GM15510 (cell line): ENCODE data around the gene GPR37.

Experiments used
- POLR2A ChIP-seq: IDR thresholded peaks from 3 replicates; pipeline ENCODE4 v1.6.1; 2011; ENCODE audit warnings: borderline replicate concordance; ENCODE audit not compliant: insufficient read length; ENCODE audit errors: extremely low read depth

Gene GPR37

GRCh38 chr7:124783271-124783670, 17.7 kb upstream of the GPR37 start:
- TF ChIP-seq POLR2A, result no peak

GRCh38 chr7:124781907-124782734, 16.5 kb upstream of the GPR37 start:
- no peak for TF ChIP-seq POLR2A

DNA sequence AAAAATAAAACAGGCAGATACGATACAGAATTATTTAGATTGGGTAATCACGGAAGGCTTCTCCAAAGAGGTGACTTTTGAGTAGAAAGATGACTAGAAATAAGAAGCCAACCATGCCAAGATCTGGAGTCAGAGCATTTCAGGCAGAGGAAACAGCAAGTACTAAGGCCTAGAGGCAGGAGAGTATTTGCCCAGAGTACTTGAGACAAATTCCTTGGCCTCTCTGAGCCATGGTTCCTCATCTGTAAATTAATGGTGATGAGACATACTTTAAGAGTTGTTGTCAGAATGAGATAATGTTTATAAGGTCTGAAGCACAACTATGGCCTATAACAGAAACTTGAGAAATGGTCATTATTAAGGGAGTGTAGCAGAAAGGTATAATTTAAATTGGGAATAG, 15.8 kb upstream of the GPR37 start:
- no peak for TF ChIP-seq POLR2A

- no peak for TF ChIP-seq POLR2A
Measured at GRCh38 chr7:124780608-124781007, 15.0 kb upstream of the GPR37 start.

DNA sequence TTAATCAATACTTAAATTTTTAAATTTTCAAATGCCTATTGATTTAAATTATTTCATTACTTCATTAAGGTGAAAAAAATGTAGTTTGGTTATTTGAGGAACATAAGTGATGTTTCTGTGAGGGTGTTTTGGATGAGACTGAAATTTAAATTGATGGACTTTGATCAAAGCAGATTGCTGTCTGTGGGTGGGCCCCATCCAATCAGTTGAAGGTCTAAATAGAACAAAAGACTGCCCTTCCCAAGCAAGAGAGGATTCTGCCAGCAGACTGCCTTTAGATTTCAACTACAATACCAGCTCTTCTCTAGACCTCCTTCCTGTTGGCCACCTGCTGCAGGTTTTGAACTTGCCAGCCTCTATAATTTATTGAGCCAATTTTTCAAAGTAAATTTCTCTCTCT, 14.5 kb upstream of the GPR37 start:
- TF ChIP-seq POLR2A, result no peak

GRCh38 chr7:124779620-124780019, 14.0 kb upstream of the GPR37 start:
- no peak for TF ChIP-seq POLR2A

DNA sequence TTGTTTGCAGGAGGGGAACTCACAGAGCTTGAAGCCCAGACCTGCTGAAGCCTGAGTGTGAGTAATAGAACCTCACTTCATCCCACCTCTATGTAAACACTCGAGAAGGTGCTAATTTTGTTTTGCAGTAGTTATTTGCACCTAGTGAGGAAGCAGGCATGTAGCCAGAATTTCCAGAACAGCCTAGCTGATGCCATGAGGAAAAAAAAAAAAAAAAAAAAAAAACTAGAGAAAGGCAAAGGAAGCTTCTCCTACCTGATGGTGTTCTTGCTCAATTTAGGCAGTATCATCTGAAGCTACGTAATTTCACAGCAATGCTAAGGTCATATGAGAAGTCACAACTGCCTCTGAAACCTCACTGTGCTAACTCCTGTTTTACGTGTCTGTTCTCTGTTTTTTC, 13.6 kb upstream of the GPR37 start:
- TF ChIP-seq POLR2A, result no peak

- TF ChIP-seq POLR2A, result no peak
Measured at GRCh38 chr7:124777268-124777667, 11.7 kb upstream of the GPR37 start.

GRCh38 chr7:124776153-124776552, 10.6 kb upstream of the GPR37 start:
- TF ChIP-seq POLR2A, result no peak

DNA sequence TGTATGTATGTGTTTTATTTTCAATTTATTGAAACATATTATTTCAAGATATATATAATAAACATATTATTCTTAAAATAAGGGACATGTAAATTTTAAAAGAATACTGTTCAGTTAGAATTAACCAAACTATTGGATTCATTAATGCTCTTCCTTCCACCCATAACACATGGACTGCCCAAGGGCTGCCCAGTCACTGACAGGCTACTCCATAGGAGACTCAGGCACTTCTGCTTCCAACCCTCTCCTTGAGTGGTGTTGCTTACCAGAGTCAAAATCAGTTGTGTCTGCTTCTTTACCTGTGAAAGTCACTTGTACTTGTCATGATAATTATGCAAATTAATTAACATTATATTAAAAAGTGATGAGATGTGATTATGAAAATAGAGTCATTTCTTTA, 9.8 kb upstream of the GPR37 start:
- no peak for TF ChIP-seq POLR2A

DNA sequence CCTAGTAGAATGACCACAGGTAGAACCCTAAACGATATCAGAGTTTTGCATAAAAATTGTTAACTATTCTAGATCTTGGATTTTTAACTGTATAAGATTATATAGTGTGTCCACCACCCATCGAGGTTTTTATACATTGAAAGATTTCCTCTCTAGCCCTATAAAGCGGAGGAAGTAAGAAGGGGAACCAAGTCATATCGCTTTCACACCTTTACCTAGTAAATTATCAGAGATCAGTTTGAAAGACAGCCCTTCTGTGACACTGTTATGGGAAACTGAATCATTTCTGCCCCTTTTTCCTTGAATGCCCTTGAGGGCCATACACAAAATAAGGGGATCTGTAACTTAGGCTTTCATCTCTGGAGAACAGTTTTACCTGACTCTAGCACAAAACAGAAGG, 8.3 kb upstream of the GPR37 start:
- no peak for TF ChIP-seq POLR2A

DNA sequence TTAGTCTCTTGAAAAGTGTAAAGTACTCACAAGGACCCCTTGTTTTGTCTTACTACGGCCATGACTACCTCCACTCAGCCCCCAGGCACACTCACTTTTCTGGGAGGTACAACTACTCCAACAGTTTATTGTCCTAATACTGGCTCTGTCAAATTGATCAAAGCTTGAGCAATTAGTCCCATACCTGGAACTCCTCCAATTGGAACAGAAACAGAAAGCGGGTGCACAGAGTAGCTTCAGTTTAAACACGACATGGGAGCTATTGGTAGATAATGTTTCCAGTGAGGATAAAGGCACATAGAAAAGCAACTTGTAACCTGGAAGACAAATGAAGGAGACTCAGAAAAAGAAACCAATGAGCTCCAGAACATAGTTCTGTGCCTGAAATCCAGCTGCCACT, 7.7 kb upstream of the GPR37 start:
- no peak for TF ChIP-seq POLR2A

- TF ChIP-seq POLR2A, result no peak
Measured at GRCh38 chr7:124769136-124769535, 3.5 kb upstream of the GPR37 start.

- no peak for TF ChIP-seq POLR2A
Measured at GRCh38 chr7:124768525-124768924, 2.9 kb upstream of the GPR37 start.

- no peak for TF ChIP-seq POLR2A
Measured at GRCh38 chr7:124764847-124765400, 668 bp downstream of the GPR37 start.
